ENCODE measurements around the gene PLA2G2C.

DNA sequence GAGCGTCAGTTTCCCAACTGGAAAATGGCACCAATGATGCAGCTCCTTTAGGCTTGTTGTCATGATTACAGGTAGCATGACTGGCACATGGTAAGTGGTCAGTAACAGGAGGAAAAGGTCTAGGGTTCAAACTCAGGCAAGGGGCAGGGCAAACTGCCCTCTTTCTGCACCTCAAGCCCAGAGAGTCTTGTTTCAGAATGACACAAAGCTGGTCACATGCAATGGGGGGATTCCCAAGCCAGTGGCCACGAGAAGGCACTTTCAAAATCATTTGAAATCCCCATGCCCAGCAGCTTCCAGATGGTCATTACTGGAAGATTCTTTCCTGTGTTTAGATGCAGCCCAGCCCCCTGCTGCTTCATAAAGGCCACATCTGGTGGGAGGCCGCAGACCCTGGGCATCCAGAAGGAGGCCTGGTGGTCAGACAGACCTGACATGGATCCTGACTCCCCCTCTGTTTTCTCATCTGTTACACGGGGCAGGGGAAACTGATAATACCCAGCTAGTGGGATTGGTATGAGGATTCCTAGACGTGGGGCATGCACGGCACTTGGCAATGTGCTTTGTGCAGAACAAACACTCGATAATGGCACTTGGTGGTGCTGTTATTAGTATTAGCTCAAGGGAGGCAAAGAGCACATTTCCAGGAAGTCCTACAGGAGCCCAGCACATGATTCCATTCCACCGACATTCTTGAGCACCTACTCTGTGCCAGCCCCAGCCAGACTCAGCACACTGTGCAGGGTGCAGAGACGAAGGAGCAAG lies 60.1 kb downstream of the PLA2G2C start:
- TF ChIP-seq POLR2A (IDR thresholded peaks at IDR 0.05): no peak
- TF ChIP-seq, protein P1, sequence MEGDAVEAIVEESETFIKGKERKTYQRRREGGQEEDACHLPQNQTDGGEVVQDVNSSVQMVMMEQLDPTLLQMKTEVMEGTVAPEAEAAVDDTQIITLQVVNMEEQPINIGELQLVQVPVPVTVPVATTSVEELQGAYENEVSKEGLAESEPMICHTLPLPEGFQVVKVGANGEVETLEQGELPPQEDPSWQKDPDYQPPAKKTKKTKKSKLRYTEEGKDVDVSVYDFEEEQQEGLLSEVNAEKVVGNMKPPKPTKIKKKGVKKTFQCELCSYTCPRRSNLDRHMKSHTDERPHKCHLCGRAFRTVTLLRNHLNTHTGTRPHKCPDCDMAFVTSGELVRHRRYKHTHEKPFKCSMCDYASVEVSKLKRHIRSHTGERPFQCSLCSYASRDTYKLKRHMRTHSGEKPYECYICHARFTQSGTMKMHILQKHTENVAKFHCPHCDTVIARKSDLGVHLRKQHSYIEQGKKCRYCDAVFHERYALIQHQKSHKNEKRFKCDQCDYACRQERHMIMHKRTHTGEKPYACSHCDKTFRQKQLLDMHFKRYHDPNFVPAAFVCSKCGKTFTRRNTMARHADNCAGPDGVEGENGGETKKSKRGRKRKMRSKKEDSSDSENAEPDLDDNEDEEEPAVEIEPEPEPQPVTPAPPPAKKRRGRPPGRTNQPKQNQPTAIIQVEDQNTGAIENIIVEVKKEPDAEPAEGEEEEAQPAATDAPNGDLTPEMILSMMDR (IDR thresholded peaks at IDR 0.05): no peak
- no peak for TF ChIP-seq EP300 (IDR thresholded peaks at IDR 0.05)
